ENCODE measurements around the gene GPR149.
"Not testable (repeated sequence)": the region's sequence is repeated elsewhere in the genome, so short reads cannot be mapped to it uniquely, and the experiment has no call there.

GPR149 gene

GRCh38 chr3:154430014-154430413, at the start of gene GPR149:
Gene GPR149 (minus strand): TSS chr3:154430190. CDS start chr3:154429615, 575 bp downstream.
- no peak for DNase-seq

GRCh38 chr3:154473769-154474168, 43.8 kb upstream of the GPR149 start:
- no peak for DNase-seq

GRCh38 chr3:154469585-154469984, 39.6 kb upstream of the GPR149 start:
- DNase-seq, result no peak

GRCh38 chr3:154464440-154465190, 34.6 kb upstream of the GPR149 start:
- no peak for DNase-seq

GRCh38 chr3:154458560-154458959, 28.6 kb upstream of the GPR149 start:
- no peak for DNase-seq

- DNase-seq, result not testable (repeated sequence)
These were observed 9.1 kb upstream of the GPR149 start for GRCh38 chr3:154439081-154439480.

- no peak for DNase-seq
These were observed 1.1 kb upstream of the GPR149 start for GRCh38 chr3:154431043-154431442.

- no peak for DNase-seq
These were observed 1.4 kb downstream of the GPR149 start for GRCh38 chr3:154428286-154429206.

- DNase-seq, result no peak
These were observed 2.2 kb downstream of the GPR149 start for GRCh38 chr3:154427685-154428285.

GRCh38 chr3:154422694-154423093, 7.3 kb downstream of the GPR149 start:
- no peak for DNase-seq

GRCh38 chr3:154421083-154421482, 8.9 kb downstream of the GPR149 start:
- DNase-seq, result no peak

- DNase-seq, result no peak
These were observed 31.7 kb downstream of the GPR149 start for GRCh38 chr3:154398084-154398967.

GRCh38 chr3:154389861-154390260, 40.1 kb downstream of the GPR149 start:
- no peak for DNase-seq

GRCh38 chr3:154384479-154384878, 45.5 kb downstream of the GPR149 start:
- DNase-seq, result no peak

GRCh38 chr3:154378311-154378710, 51.7 kb downstream of the GPR149 start:
- DNase-seq, result no peak

- no peak for DNase-seq
These were observed 62.8 kb downstream of the GPR149 start for GRCh38 chr3:154367221-154367620.

- DNase-seq, result no peak
These were observed 65.1 kb downstream of the GPR149 start for GRCh38 chr3:154364849-154365248.

- no peak for DNase-seq
These were observed 68.9 kb downstream of the GPR149 start for GRCh38 chr3:154361099-154361498.

GRCh38 chr3:154356009-154356408, 74.0 kb downstream of the GPR149 start:
- no peak for DNase-seq

GRCh38 chr3:154349223-154349622, 80.8 kb downstream of the GPR149 start:
- DNase-seq, result no peak

- DNase-seq, result no peak
These were observed 84.4 kb downstream of the GPR149 start for GRCh38 chr3:154345422-154346122.

- DNase-seq, result no peak
These were observed 91.4 kb downstream of the GPR149 start for GRCh38 chr3:154338570-154338969.
